ENCODE measurements around the gene KREMEN1.

The KREMEN1 gene

DNA sequence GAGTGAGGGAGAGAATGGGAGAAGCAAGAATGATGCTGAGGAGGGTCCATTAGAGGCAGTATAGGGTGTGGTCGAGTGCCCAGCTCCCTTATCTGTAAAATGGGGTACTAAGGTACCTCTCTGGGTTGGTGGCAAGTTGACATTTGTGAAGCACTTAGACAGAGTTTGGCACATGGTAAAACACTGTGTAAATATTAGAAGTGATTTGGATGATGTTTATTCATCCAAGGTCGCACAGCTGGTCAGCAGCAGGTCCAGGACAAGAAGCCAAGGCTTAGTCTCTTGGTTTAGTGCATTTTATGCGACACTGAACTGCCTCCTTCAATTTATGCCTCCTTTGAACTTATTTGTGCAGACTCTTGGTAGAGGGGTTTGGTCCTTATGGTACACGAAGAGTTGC, 19.4 kb downstream of the KREMEN1 start:
- CTCF ChIA-PET, result no interaction called here
- TF ChIP-seq, protein P1, sequence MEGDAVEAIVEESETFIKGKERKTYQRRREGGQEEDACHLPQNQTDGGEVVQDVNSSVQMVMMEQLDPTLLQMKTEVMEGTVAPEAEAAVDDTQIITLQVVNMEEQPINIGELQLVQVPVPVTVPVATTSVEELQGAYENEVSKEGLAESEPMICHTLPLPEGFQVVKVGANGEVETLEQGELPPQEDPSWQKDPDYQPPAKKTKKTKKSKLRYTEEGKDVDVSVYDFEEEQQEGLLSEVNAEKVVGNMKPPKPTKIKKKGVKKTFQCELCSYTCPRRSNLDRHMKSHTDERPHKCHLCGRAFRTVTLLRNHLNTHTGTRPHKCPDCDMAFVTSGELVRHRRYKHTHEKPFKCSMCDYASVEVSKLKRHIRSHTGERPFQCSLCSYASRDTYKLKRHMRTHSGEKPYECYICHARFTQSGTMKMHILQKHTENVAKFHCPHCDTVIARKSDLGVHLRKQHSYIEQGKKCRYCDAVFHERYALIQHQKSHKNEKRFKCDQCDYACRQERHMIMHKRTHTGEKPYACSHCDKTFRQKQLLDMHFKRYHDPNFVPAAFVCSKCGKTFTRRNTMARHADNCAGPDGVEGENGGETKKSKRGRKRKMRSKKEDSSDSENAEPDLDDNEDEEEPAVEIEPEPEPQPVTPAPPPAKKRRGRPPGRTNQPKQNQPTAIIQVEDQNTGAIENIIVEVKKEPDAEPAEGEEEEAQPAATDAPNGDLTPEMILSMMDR (conservative IDR thresholded peaks at IDR 0.05; ENCODE audit: low read depth), result no peak
- H3K27ac ChIP-seq, result no peak overlapping the region
- DNase-seq (ENCODE audit: low spot score), result no peak
- POLR2A ChIA-PET (ENCODE audit: low non-redundant PET), result no interaction called here

DNA sequence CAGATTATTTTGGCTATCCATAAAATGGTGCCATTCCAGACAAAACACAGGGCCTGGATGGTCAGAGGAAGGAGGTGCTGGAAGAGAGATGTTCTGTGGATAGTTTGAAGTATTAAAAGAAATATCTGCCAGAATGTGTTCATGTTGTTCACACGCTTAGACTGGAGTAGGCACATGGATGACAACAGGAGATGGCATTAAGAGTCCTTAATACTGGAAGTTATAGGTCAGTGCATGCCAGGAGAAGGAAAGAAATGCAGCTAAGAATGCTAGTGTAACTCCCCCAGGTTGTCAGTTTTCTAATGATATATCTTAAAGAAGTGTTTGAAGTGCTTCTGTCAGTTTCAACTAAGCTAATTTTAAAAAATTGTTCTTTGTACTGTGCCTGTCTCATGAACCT, 20.2 kb downstream of the KREMEN1 start:
- H3K27ac ChIP-seq, result no peak overlapping the region
- no peak for DNase-seq (ENCODE audit: low spot score)
- POLR2A ChIA-PET (ENCODE audit: low non-redundant PET), result no interaction called here
- CTCF ChIA-PET, result no interaction called here
- TF ChIP-seq, protein P1 (conservative IDR thresholded peaks at IDR 0.05; ENCODE audit: low read depth), result no peak

DNA sequence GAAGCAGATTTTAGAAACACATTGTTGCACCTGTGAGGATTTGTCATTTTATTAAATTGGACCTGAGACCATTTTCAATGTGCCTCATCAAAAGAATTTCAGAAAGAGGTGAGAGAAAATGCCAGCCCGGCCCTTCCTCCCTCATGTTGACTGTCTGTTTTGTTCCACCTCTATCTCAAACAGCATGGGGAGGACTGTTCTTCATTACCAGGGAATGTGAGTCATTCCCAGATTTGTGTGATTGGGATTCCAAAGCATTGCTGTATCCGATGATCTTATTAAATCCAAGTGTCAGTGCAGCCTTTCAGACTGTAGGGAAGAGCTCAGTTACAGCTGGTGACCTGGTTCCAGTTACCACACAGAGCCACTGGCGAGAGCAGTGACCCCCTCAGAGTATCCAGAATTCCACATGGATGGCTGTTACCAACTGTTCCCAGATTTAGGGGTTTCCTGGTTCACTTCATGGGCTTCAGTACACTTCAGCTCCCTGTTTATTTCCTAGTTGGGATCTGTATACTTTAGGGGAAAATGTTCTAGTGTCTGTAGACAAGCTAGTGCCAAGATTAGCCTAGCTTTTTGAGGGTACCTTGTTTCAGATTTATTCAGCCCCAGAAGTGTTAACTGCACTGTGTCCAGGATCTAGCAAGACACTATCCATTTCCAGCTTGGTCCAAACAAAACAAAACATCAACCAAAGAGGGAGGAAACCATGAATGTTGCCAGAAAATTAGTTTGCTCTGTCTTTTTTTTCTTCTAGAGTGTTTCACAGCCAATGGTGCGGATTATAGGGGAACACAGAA, 20.9 kb downstream of the KREMEN1 start:
- POLR2A ChIA-PET (ENCODE audit: low non-redundant PET), result no interaction called here
- TF ChIP-seq, protein P1 (conservative IDR thresholded peaks at IDR 0.05; ENCODE audit: low read depth), result no peak
- no peak for DNase-seq (ENCODE audit: low spot score)
- H3K27ac ChIP-seq, result no peak overlapping the region
- CTCF ChIA-PET, result no interaction called here

DNA sequence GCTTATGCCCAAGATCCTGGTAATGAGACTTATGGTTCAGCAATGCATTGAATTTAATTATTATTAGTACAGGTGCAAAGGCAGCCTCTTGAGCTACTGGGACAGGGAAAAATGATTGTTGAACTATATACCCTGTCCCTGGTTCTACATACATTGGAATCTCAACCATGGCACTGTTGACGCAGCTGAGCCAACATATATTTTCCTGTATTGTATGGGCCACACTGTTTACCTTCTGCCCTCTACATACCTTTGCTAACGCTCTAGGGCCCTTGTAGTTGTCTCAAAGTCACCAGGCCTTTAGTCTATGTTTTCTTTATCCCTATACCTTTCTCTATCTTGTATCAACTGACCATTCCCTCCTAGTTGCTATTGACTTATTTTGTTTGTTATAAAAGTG, 22.6 kb downstream of the KREMEN1 start:
- ChIA-PET CTCF (interaction anchor here (1.5 kb wide), 1 partner anchor 150 kb away, joined by 4 read pairs; no protein-coding TSS in a partner anchor), POLR2A (ENCODE audit: low non-redundant PET) (no interaction called here)
- no peak overlapping the region for H3K27ac ChIP-seq
- no peak for DNase-seq (ENCODE audit: low spot score)
- TF ChIP-seq, protein P1 (conservative IDR thresholded peaks at IDR 0.05; ENCODE audit: low read depth), result no peak

DNA sequence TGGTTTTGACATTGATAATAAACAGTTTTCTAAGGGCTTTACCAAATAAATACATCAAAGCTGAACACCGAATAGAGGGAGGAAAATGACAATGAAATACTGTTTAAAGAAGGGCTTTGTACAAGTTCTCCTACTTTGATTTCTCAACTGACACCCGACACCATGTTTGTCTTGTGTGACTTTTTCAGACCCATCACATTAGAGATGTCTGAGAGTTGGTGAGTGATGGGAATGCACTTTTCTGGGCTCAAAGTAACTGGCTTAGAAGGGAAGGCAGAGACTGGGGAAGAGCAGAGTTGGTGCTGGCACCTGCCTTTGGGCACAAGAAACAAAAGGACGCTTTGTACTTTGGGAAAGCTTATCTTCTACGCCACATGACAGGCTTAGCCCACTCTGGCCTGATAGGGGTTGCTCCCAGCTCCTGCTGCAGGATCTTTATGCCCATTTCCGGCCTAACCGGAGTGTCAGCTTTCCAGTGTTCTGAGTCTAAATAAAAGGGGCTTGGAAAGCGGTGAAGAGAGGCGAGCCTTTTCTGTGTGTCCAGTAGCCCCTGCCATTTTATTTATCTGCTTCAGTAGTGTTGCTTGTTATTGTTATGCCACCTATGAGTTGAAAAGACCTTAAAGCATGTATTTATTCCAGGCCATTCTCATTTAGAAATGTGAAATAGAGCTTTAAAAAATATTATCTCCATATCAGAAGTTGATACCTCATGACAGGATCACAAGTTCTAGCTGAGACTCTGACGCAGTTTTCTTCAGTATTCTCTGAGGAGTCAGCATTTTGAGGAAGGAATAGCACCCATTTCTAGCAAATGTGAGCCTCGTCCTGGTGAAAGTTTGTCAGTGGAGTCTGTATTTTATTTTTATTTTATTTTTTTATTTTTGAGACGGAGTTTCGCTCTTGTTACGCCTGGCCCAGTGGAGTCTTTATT, 24.2 kb downstream of the KREMEN1 start:
- ChIA-PET POLR2A (ENCODE audit: low non-redundant PET) (no interaction called here), CTCF (interaction anchor here (0.9 to 1.5 kb wide), 2 partner anchors 16 to 149 kb away, joined by 3 to 4 read pairs; no protein-coding TSS in a partner anchor)
- TF ChIP-seq, protein P1 (conservative IDR thresholded peaks at IDR 0.05; ENCODE audit: low read depth), result no peak
- DNase-seq (ENCODE audit: low spot score), result no peak
- no peak overlapping the region for H3K27ac ChIP-seq

DNA sequence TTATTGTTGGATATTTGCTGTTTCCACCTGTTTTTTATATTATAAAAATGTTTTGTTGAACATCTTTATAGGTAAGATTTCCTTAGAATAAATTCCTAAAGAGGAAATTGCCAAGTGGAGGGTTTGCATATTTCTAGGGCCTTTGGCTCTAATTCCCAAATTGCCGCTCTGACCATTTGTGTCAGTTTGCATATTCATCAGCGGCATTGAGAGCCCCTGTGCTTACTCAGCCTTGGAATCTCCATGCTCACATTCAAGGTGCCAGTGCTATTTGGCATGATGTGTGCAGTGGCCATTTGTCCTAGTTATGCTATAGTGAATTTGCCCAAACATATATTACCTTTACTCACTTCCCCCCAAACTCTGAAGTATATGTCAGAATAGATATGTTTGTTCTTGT, 25.5 kb downstream of the KREMEN1 start:
- ChIA-PET CTCF (no interaction called here), POLR2A (ENCODE audit: low non-redundant PET) (no interaction called here)
- TF ChIP-seq, protein P1 (conservative IDR thresholded peaks at IDR 0.05; ENCODE audit: low read depth), result no peak
- DNase-seq (ENCODE audit: low spot score), result no peak
- H3K27ac ChIP-seq, result no peak overlapping the region

Measured in RWPE1 (cell line).